Uterus (tissue), 4 donors: ENCODE results near the gene UCP2. TPM values are rescaled to one million over a fixed set of nuclear protein-coding genes. Genes with fewer than 3 reads are reported as not detected.

Source experiments
- DNase-seq, 2 donors: peaks; one replicate each; pipeline ENCODE4 v3.0.0-alpha.2; 2019 to 2020
- H3K27ac ChIP-seq, 2 donors: fragments of 200-600 bp; sonication (generic); 1 replicate in 1 of 2; 2 replicates in 1 of 2; pipeline ENCODE4 v1.5.1; 2016 to 2018
- H3K27me3 ChIP-seq, 2 donors: fragments of 200-600 bp; sonication (generic); one replicate each; pipeline ENCODE4 v1.5.1; 2018 to 2019; ENCODE audit warnings: control low read depth in 1 of 2
- H3K36me3 ChIP-seq, 2 donors: fragments of 200-600 bp; sonication (generic); one replicate each; pipeline ENCODE4 v1.5.1; 2019; ENCODE audit warnings: control low read depth in 1 of 2
- H3K4me1 ChIP-seq, 2 donors: fragments of 200-600 bp; sonication (generic); one replicate each; pipeline ENCODE4 v1.5.1; 2018 to 2019; ENCODE audit warnings: control low read depth in 1 of 2
- H3K4me3 ChIP-seq, 2 donors: fragments of 200-600 bp; sonication (generic); 1 replicate in 1 of 2; 2 replicates in 1 of 2; pipeline ENCODE4 v1.5.1; 2018 to 2019; ENCODE audit warnings: mild to moderate bottlenecking in 1 of 2
- H3K9me3 ChIP-seq, 2 donors: fragments of 200-600 bp; sonication (generic); one replicate each; pipeline ENCODE4 v1.5.1; 2019; ENCODE audit warnings: control low read depth in 1 of 2
- POLR2A ChIP-seq, 2 donors: fragments of 450-650 bp; IDR thresholded peaks; one replicate each; pipeline ENCODE4 v1.6.1; 2016; ENCODE audit warnings: antibody characterized with exemption in 2 of 2, mild to moderate bottlenecking in 1 of 2, moderate library complexity in 1 of 2
- intact Hi-C: fragments of 100-400 bp; cut with DNase I; formaldehyde crosslinking; loops from one replicate; pipeline ENCODE4 v1.15.1; 2023; ENCODE audit warnings: low total_unique reads
- total RNA-seq, 4 donors: library from RNA; depleted of rRNA in 3 of 4; stranded (reverse); fragments of >200 nt in 3 of 4; gene quantifications; one replicate each; pipeline versions ENCODE4 v1.1.0 to v1.2.4, GENCODE V29; 2014 to 2023
- TF ChIP-seq, protein P1 (sequence below), 4 experiments: fragments of 200-600 bp in 2 of 4; fragments of 450-650 bp in 2 of 4; sonication (generic) in 2 of 4; IDR thresholded peaks; one replicate each; pipeline ENCODE4 v1.5.1; 2016 to 2019; ENCODE audit warnings: antibody characterized with exemption in 4 of 4, mild to moderate bottlenecking in 2 of 4, moderate library complexity in 1 of 4
- donor health status: DM: yes; HTN: yes; CAD: no.

Gene UCP2
- total RNA-seq, 4 donors from 2014 or later, result 10.8 to 64.7 (median 33.7) TPM; not detected in 1

DNA sequence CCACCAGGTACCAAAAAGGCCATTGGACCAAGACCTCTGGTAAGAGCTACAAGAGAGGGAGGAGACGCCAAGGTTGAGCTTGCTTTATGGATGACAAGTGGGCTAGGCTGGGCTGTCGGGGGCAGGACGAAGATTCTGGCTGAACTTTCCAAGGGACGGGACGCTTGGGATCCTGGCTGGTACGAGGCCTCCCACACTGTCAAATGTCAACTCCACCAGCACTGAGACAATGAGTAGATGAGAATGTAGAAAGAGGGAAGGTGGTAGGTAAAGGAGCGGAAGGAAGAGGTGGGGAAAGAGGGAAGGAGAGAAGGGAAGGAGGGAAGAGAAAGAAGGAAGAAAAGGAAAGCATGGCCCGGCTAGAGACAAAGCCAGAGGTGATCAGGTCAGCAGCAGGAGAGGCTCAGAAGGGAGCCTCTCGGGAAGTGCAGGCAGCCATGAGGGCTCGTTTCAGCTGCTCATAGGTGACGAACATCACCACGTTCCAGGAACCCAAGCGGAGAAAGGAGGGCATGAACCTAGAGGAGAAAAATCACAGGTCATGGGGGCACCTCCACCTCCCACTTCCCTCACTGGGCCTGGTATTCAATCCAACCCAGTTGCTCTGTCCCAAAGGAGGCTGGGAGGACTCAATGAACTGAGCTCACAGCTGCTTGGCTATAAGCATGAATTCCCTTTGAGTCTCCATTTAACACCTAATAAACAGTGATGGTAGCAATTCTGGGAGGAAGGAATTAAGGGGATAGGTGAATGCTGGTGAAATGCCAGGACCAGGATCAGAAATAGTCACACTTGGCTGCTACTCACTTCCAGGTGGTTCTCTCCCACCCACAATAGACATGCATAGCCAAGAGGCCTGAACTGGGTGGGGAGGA is 7.8 kb downstream of the UCP2 start:
- Histone ChIP-seq H3K27ac (no peak overlapping the region), H3K36me3 (no peaks in the 10 kb centered on the region), H3K4me3 (no peak overlapping the region), H3K27me3 (no peaks in the 10 kb centered on the region), H3K9me3 (no peaks in the 10 kb centered on the region), H3K4me1 (no peaks in the 10 kb centered on the region)
- TF ChIP-seq, protein P1, sequence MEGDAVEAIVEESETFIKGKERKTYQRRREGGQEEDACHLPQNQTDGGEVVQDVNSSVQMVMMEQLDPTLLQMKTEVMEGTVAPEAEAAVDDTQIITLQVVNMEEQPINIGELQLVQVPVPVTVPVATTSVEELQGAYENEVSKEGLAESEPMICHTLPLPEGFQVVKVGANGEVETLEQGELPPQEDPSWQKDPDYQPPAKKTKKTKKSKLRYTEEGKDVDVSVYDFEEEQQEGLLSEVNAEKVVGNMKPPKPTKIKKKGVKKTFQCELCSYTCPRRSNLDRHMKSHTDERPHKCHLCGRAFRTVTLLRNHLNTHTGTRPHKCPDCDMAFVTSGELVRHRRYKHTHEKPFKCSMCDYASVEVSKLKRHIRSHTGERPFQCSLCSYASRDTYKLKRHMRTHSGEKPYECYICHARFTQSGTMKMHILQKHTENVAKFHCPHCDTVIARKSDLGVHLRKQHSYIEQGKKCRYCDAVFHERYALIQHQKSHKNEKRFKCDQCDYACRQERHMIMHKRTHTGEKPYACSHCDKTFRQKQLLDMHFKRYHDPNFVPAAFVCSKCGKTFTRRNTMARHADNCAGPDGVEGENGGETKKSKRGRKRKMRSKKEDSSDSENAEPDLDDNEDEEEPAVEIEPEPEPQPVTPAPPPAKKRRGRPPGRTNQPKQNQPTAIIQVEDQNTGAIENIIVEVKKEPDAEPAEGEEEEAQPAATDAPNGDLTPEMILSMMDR (IDR thresholded peaks at IDR 0.05), result no peak
- TF ChIP-seq POLR2A (IDR thresholded peaks at IDR 0.05), result no peak
- intact Hi-C loops, result no loop called here
- no peak for DNase-seq

- H3K9me3 ChIP-seq, result no peaks in the 10 kb centered on the region
- H3K27ac ChIP-seq, result no peak overlapping the region
- no peaks in the 10 kb centered on the region for H3K36me3 ChIP-seq
- no peak for TF ChIP-seq POLR2A (IDR thresholded peaks at IDR 0.05)
- TF ChIP-seq, protein P1 (IDR thresholded peaks at IDR 0.05), result no peak
- intact Hi-C loops, result no loop called here
- no peak for DNase-seq
- H3K27me3 ChIP-seq, result no peaks in the 10 kb centered on the region
- H3K4me3 ChIP-seq, result no peak overlapping the region
- H3K4me1 ChIP-seq, result no peaks in the 10 kb centered on the region
Observed at GRCh38 chr11:73972620-73973449, 9.8 kb downstream of the UCP2 start.

GRCh38 chr11:73972187-73972586 is 10.5 kb downstream of the UCP2 start:
- intact Hi-C loops, result no loop called here
- no peaks in the 10 kb centered on the region for H3K4me1 ChIP-seq
- no peak overlapping the region for H3K4me3 ChIP-seq
- no peaks in the 10 kb centered on the region for H3K36me3 ChIP-seq
- no peaks in the 10 kb centered on the region for H3K9me3 ChIP-seq
- H3K27me3 ChIP-seq, result no peaks in the 10 kb centered on the region
- H3K27ac ChIP-seq, result no peak overlapping the region
- no peak for DNase-seq
- TF ChIP-seq, protein P1 (IDR thresholded peaks at IDR 0.05), result no peak
- TF ChIP-seq POLR2A (IDR thresholded peaks at IDR 0.05), result no peak

- Histone ChIP-seq H3K9me3 (no peaks in the 10 kb centered on the region), H3K4me3 (no peak overlapping the region), H3K27ac (no peak overlapping the region), H3K27me3 (no peaks in the 10 kb centered on the region), H3K36me3 (no peaks in the 10 kb centered on the region), H3K4me1 (no peaks in the 10 kb centered on the region)
- TF ChIP-seq POLR2A (IDR thresholded peaks at IDR 0.05), result no peak
- TF ChIP-seq, protein P1 (IDR thresholded peaks at IDR 0.05), result no peak
- DNase-seq, result no peak
- intact Hi-C loops, result no loop called here
Observed at GRCh38 chr11:73971175-73971719, 11.4 kb downstream of the UCP2 start.
